HG02588 (cell line): ENCODE measurements around the gene S1PR5.
"Not testable (repeated sequence)": the region's sequence is repeated elsewhere in the genome, so short reads cannot be mapped to it uniquely, and the experiment has no call there.

Source experiments
- ATAC-seq: cut with Tn5 transposase; IDR thresholded peaks from one replicate; pipeline ENCODE4 v1.9.1; 2021; ENCODE audit warnings: mild to moderate bottlenecking, moderate library complexity; ENCODE audit not compliant: unreplicated experiment

S1PR5 gene

GRCh38 chr19:10517361-10517759 lies at the start of gene S1PR5:
TSS of gene S1PR5 (minus strand) at chr19:10517447. CDS start at chr19:10515011, 2,436 bp downstream.
- no peak for ATAC-seq

- ATAC-seq = no peak
These were observed 49.6 kb upstream of the S1PR5 start for GRCh38 chr19:10566658-10567410.

GRCh38 chr19:10566408-10566657 lies 49.1 kb upstream of the S1PR5 start:
- no peak for ATAC-seq

GRCh38 chr19:10565567-10566407 lies 48.5 kb upstream of the S1PR5 start, which contains the start of gene KRI1:
TSS of gene KRI1 (minus strand) at chr19:10566010. CDS start at chr19:10565999, 11 bp downstream.
- ATAC-seq = peak; percentile 54

GRCh38 chr19:10565028-10565566 lies 47.9 kb upstream of the S1PR5 start:
- ATAC-seq = no peak

- no peak for ATAC-seq
These were observed 45.4 kb upstream of the S1PR5 start for GRCh38 chr19:10562609-10563008.

GRCh38 chr19:10560154-10560553 lies 42.9 kb upstream of the S1PR5 start:
- no peak for ATAC-seq

- no peak for ATAC-seq
These were observed 40.5 kb upstream of the S1PR5 start for GRCh38 chr19:10557603-10558197.

- ATAC-seq = no peak
These were observed 38.3 kb upstream of the S1PR5 start for GRCh38 chr19:10555610-10555973.

GRCh38 chr19:10554760-10555609 lies 37.7 kb upstream of the S1PR5 start:
- ATAC-seq = no peak

GRCh38 chr19:10553943-10554381 lies 36.7 kb upstream of the S1PR5 start:
- no peak for ATAC-seq

- ATAC-seq = no peak
These were observed 35.9 kb upstream of the S1PR5 start for GRCh38 chr19:10553087-10553667.

GRCh38 chr19:10552510-10553053 lies 35.3 kb upstream of the S1PR5 start:
- no peak for ATAC-seq

GRCh38 chr19:10551698-10552301 lies 34.6 kb upstream of the S1PR5 start:
- ATAC-seq = no peak

GRCh38 chr19:10551006-10551405 lies 33.8 kb upstream of the S1PR5 start:
- not testable (repeated sequence) for ATAC-seq

- no peak for ATAC-seq
These were observed 33.1 kb upstream of the S1PR5 start for GRCh38 chr19:10550336-10550735.

GRCh38 chr19:10549733-10550132 lies 32.5 kb upstream of the S1PR5 start:
- no peak for ATAC-seq

GRCh38 chr19:10548746-10549276 lies 31.6 kb upstream of the S1PR5 start:
- no peak for ATAC-seq

GRCh38 chr19:10546817-10547216 lies 29.6 kb upstream of the S1PR5 start:
- ATAC-seq = no peak
